SK-N-SH (cell line): ENCODE measurements around the gene CDC27. TPM values are rescaled to one million over a fixed set of nuclear protein-coding genes. Genes with fewer than 3 reads are reported as not detected.

Source experiments
- CTCF ChIA-PET: fragments of 300-600, 350-600 bp; formaldehyde crosslinking; extraction: SDS; loops from one replicate; lab custom pipeline; 2021; lab: Yijun Ruan, JAX
- POLR2A ChIA-PET: fragments of 350-600 bp; sonication (Branson Sonifier 250); formaldehyde crosslinking; extraction: SDS; loops from one replicate; lab custom pipeline; 2020; ENCODE audit warnings: antibody characterized with exemption, inconsistent platforms; lab: Yijun Ruan, JAX
- DNase-seq: peaks from one replicate; pipeline ENCODE4 v3.0.0; 2012
- H2AFZ ChIP-seq: fragments of 200-600 bp; sonication (generic); 2 replicates; pipeline ENCODE4 v1.8.1; 2016; ENCODE audit warnings: antibody characterized with exemption, mild to moderate bottlenecking, low read depth
- H3F3A ChIP-seq: fragments of 200-600 bp; sonication (generic); replicated peaks from 2 replicates; pipeline ENCODE3; 2016; ENCODE audit warnings: antibody characterized with exemption, mild to moderate bottlenecking; ENCODE audit not compliant: insufficient read depth
- H3K27ac ChIP-seq, 2 experiments: fragments of 200-500 bp in 1 of 2; fragments of 200-600 bp in 1 of 2; sonication (Bioruptor generic) in 1 of 2; sonication (generic), shearing (Covaris generic) in 1 of 2; 2 replicates each; pipeline versions ENCODE4 v1.5.1 to v1.6.1; 2014 to 2016; ENCODE audit warnings: low read depth in 2 of 2, inconsistent platforms in 1 of 2, low read length in 1 of 2, mild to moderate bottlenecking in 1 of 2, mixed read lengths in 1 of 2
- H3K27me3 ChIP-seq: fragments of 200-600 bp; sonication (generic), shearing (Covaris generic); 2 replicates; pipeline ENCODE4 v1.6.1; 2016; ENCODE audit warnings: mixed run types; ENCODE audit not compliant: insufficient read depth
- H3K36me3 ChIP-seq, 2 experiments: fragments of 200-500 bp in 1 of 2; fragments of 200-600 bp in 1 of 2; sonication (Bioruptor generic) in 1 of 2; sonication (generic) in 1 of 2; replicated peaks in 1 of 2; 2 replicates each; pipeline versions ENCODE3 to v1.5.1; 2014 to 2016; ENCODE audit warnings: low read length in 1 of 2, mild to moderate bottlenecking in 1 of 2; ENCODE audit not compliant: insufficient read depth in 2 of 2, control insufficient read depth in 1 of 2
- H3K4me1 ChIP-seq, 2 experiments: fragments of 200-500 bp in 1 of 2; fragments of 200-600 bp in 1 of 2; sonication (Bioruptor generic) in 1 of 2; sonication (generic), shearing (Covaris generic) in 1 of 2; 2 replicates each; pipeline versions ENCODE4 v1.5.1 to v1.6.1; 2014 to 2016; ENCODE audit warnings: low read depth in 1 of 2, low read length in 1 of 2, mixed run types in 1 of 2; ENCODE audit not compliant: insufficient read depth in 2 of 2, control insufficient read depth in 1 of 2
- H3K4me2 ChIP-seq: fragments of 200-600 bp; sonication (generic), shearing (Covaris generic); 2 replicates; pipeline ENCODE4 v1.6.1; 2017; ENCODE audit warnings: mixed run types
- H3K4me3 ChIP-seq, 2 experiments: fragments of 200-500 bp in 1 of 2; fragments of 200-600 bp in 1 of 2; sonication (Bioruptor generic) in 1 of 2; sonication (generic), shearing (Covaris generic) in 1 of 2; 2 replicates each; pipeline versions ENCODE4 v1.5.1 to v1.8.1; 2014 to 2016; ENCODE audit warnings: low read depth in 2 of 2, inconsistent platforms in 1 of 2, low read length in 1 of 2, mild to moderate bottlenecking in 1 of 2, mixed read lengths in 1 of 2, moderate library complexity in 1 of 2
- H3K79me2 ChIP-seq: fragments of 200-600 bp; sonication (generic); 2 replicates; pipeline ENCODE4 v1.8.1; 2017; ENCODE audit warnings: mild to moderate bottlenecking; ENCODE audit not compliant: insufficient read depth
- H3K9ac ChIP-seq: fragments of 200-600 bp; sonication (generic); 2 replicates; pipeline ENCODE4 v1.6.1; 2017; ENCODE audit warnings: mixed run types
- H3K9me2 ChIP-seq: fragments of 200-600 bp; sonication (generic); 2 replicates; pipeline ENCODE4 v1.6.1; 2017; ENCODE audit warnings: mixed run types
- H3K9me3 ChIP-seq: fragments of 200-600 bp; sonication (generic); 2 replicates; pipeline ENCODE4 v1.6.1; 2017; ENCODE audit warnings: mixed run types, mild to moderate bottlenecking, moderate library complexity
- H4K20me1 ChIP-seq: fragments of 200-600 bp; sonication (generic); 2 replicates; pipeline ENCODE4 v1.6.1; 2017; ENCODE audit warnings: mild to moderate bottlenecking, mixed run types; ENCODE audit not compliant: insufficient read depth
- ELF1 ChIP-seq: IDR thresholded peaks from 2 replicates; pipeline ENCODE4 v1.4.0; 2012
- EP300 ChIP-seq, 2 experiments: IDR thresholded peaks; 2 replicates each; pipeline versions ENCODE4 v1.4.0 to v1.6.1; 2012; ENCODE audit warnings: borderline replicate concordance in 1 of 2, low read depth in 1 of 2, low read length in 1 of 2
- EZH2phosphoT487 ChIP-seq: fragments of 200-600 bp; sonication (generic); IDR thresholded peaks from 2 replicates; pipeline ENCODE4 v1.6.1; 2017; ENCODE audit warnings: low read depth, mixed run types, mild to moderate bottlenecking, antibody characterized with exemption, moderate library complexity, borderline replicate concordance
- FOSL2 ChIP-seq: IDR thresholded peaks from 2 replicates; pipeline ENCODE4 v1.4.0; 2012; ENCODE audit warnings: low read depth, mild to moderate bottlenecking, moderate library complexity, borderline replicate concordance
- FOXJ3 ChIP-seq: sonication (generic); formaldehyde crosslinking; IDR thresholded peaks from 2 replicates; pipeline ENCODE4 v1.5.1; 2020; ENCODE audit warnings: mild to moderate bottlenecking, missing genetic modification reagents
- FOXM1 ChIP-seq: IDR thresholded peaks from 2 replicates; pipeline ENCODE4 v1.4.0; 2012; ENCODE audit warnings: low read depth, mild to moderate bottlenecking
- GABPA ChIP-seq: IDR thresholded peaks from 2 replicates; pipeline ENCODE4 v1.4.0; 2012; ENCODE audit warnings: low read depth, mild to moderate bottlenecking
- GATA2 ChIP-seq: sonication (generic); formaldehyde crosslinking; IDR thresholded peaks from 2 replicates; pipeline ENCODE4 v1.5.0; 2020; ENCODE audit warnings: mild to moderate bottlenecking, missing genetic modification reagents
- JUND ChIP-seq: IDR thresholded peaks from 2 replicates; pipeline ENCODE4 v1.4.0; 2012
- MEF2A ChIP-seq: IDR thresholded peaks from 2 replicates; pipeline ENCODE4 v1.4.0; 2012; ENCODE audit warnings: low read depth, borderline replicate concordance
- NFIC ChIP-seq: IDR thresholded peaks from 2 replicates; pipeline ENCODE4 v1.4.0; 2012; ENCODE audit warnings: borderline replicate concordance
- NRF1 ChIP-seq: IDR thresholded peaks from 2 replicates; pipeline ENCODE4 v1.6.1; 2012; ENCODE audit warnings: low read depth, mild to moderate bottlenecking, low read length
- POLR2AphosphoS5 ChIP-seq: IDR thresholded peaks from 2 replicates; pipeline ENCODE4 v1.6.1; 2012; ENCODE audit warnings: low read depth, low read length
- RAD21 ChIP-seq: IDR thresholded peaks from 2 replicates; pipeline ENCODE4 v1.6.1; 2012; ENCODE audit warnings: mild to moderate bottlenecking, low read length
- RFX5 ChIP-seq: IDR thresholded peaks from 2 replicates; pipeline ENCODE4 v1.6.1; 2012; ENCODE audit warnings: mild to moderate bottlenecking, improper control_type of control experiment, low read length
- RXRA ChIP-seq: IDR thresholded peaks from 2 replicates; pipeline ENCODE4 v1.4.0; 2012; ENCODE audit warnings: low read depth, mild to moderate bottlenecking, borderline replicate concordance
- SIN3A ChIP-seq: IDR thresholded peaks from 2 replicates; pipeline ENCODE4 v1.6.1; 2012; ENCODE audit warnings: low read depth, mild to moderate bottlenecking, low read length, moderate library complexity, borderline replicate concordance
- TCF12 ChIP-seq: IDR thresholded peaks from 2 replicates; pipeline ENCODE4 v1.4.0; 2012
- YY1 ChIP-seq: IDR thresholded peaks from 2 replicates; pipeline ENCODE4 v1.4.0; 2012; ENCODE audit warnings: low read depth, mild to moderate bottlenecking
- WGBS: methylation state at CpG from one replicate; pipeline ENCODE4 v1.1.6; 2017; ENCODE audit warnings: low lambda C conversion rate; 5-methylcytosine and 5-hydroxymethylcytosine counted together
- polyA plus RNA-seq, 3 experiments: library from polyadenylated mRNA; depleted of rRNA; stranded (reverse); fragments of >200 nt; gene quantifications; 2 replicates each; pipeline ENCODE4 v1.2.3, GENCODE V29; 2012
- TF ChIP-seq, protein P1 (sequence below): IDR thresholded peaks from 2 replicates; pipeline ENCODE4; 2012
- TF ChIP-seq, protein P2 (sequence below): fragments of 150-350 bp; IDR thresholded peaks from 2 replicates; pipeline ENCODE4 v1.6.1; 2017; ENCODE audit warnings: antibody characterized with exemption, low read length, low read depth, borderline replicate concordance
- TF ChIP-seq, protein P3 (sequence below): IDR thresholded peaks from 2 replicates; pipeline ENCODE4 v1.4.0; 2012; ENCODE audit warnings: low read depth, borderline replicate concordance
- TF ChIP-seq, protein P4 (sequence below): fragments of 150-350 bp; IDR thresholded peaks from 2 replicates; pipeline ENCODE4 v1.6.1; 2016; ENCODE audit warnings: mild to moderate bottlenecking, low read depth, low read length
- TF ChIP-seq, protein P5 (sequence below): IDR thresholded peaks from 2 replicates; pipeline ENCODE4 v1.6.1; 2012; ENCODE audit warnings: mild to moderate bottlenecking, low read depth, low read length, moderate library complexity

The CDC27 gene
- polyA plus RNA-seq, 1 of the 3 experiments (the other 2 are of a cell fraction): 44.3 TPM

DNA sequence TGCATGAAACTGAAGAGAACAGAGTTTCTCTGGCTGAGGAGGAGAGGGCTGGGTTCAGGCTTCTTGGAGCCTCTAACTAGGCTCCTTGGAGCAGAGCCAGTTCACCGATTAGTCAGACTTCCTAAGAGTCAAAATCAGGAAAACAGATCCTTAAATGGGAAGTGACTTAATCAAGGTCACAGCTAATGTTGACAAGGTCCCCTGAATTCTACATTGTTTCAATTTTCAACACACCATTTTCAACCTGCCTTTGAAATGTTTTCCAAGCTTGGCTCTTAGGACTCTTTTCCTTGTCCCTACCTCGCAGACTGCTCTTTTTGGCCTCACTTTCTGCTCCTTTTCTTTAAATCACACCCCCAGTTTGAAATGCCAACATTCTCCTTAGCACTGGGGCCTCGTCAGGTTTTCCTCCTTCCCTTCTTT, 36.4 kb upstream of the CDC27 start:
- ChIA-PET POLR2A (no interaction called here), CTCF (interaction anchor here (1.0 to 8.6 kb wide), 5 partner anchors 18 to 391 kb away, joined by 3 to 57 read pairs (median 3); no protein-coding TSS in a partner anchor)
- peaks cover 15% of the 10 kb centered on the region for H3F3A ChIP-seq
- peak overlapping the region; percentile 79 for H2AFZ ChIP-seq
- peak overlapping the region; percentile 41 to 76; a peak in 3 of 4 replicates for H3K27ac ChIP-seq
- H4K20me1 ChIP-seq: no peaks in the 10 kb centered on the region
- H3K4me2 ChIP-seq: peak overlapping the region; percentile 42
- peaks cover 5 to 17% of the 10 kb centered on the region in 2 experiments; a peak in 2 of 4 replicates for H3K4me1 ChIP-seq
- no peaks in the 10 kb centered on the region for H3K9me2 ChIP-seq
- no peaks in the 10 kb centered on the region for H3K9me3 ChIP-seq
- H3K9ac ChIP-seq: peak overlapping the region; percentile 26; the same call in 1 of the 2 replicates
- no peaks in the 10 kb centered on the region for H3K79me2 ChIP-seq
- no peak overlapping the region for H3K4me3 ChIP-seq
- no peaks in the 10 kb centered on the region for H3K36me3 ChIP-seq
- no peaks in the 10 kb centered on the region for H3K27me3 ChIP-seq
- WGBS: 39% methylated on average over 3 of the region's 3 CpGs
- no peak; the same call in 1 of the 2 replicates for TF ChIP-seq JUND
- TF ChIP-seq, protein P1, sequence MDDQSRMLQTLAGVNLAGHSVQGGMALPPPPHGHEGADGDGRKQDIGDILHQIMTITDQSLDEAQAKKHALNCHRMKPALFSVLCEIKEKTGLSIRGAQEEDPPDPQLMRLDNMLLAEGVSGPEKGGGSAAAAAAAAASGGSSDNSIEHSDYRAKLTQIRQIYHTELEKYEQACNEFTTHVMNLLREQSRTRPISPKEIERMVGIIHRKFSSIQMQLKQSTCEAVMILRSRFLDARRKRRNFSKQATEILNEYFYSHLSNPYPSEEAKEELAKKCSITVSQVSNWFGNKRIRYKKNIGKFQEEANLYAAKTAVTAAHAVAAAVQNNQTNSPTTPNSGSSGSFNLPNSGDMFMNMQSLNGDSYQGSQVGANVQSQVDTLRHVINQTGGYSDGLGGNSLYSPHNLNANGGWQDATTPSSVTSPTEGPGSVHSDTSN: peak; percentile 75
- TF ChIP-seq, protein P2, sequence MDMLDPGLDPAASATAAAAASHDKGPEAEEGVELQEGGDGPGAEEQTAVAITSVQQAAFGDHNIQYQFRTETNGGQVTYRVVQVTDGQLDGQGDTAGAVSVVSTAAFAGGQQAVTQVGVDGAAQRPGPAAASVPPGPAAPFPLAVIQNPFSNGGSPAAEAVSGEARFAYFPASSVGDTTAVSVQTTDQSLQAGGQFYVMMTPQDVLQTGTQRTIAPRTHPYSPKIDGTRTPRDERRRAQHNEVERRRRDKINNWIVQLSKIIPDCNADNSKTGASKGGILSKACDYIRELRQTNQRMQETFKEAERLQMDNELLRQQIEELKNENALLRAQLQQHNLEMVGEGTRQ: no peak
- TF ChIP-seq ELF1: no peak
- peak; percentile 90 for TF ChIP-seq NFIC
- TF ChIP-seq GABPA: no peak
- TF ChIP-seq RXRA: peak; percentile 30; the same call in 1 of the 2 replicates
- TF ChIP-seq FOXJ3 (CRISPR knock-in tag): no peak
- TF ChIP-seq YY1: no peak
- no peak for TF ChIP-seq NRF1
- TF ChIP-seq GATA2: no peak
- TF ChIP-seq FOSL2: peak; percentile 65; the same call in 1 of the 2 replicates
- TF ChIP-seq, protein P3, sequence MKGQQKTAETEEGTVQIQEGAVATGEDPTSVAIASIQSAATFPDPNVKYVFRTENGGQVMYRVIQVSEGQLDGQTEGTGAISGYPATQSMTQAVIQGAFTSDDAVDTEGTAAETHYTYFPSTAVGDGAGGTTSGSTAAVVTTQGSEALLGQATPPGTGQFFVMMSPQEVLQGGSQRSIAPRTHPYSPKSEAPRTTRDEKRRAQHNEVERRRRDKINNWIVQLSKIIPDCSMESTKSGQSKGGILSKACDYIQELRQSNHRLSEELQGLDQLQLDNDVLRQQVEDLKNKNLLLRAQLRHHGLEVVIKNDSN: no peak
- no peak for TF ChIP-seq FOXM1
- peak in 1 of 2 experiments; percentile 48; a peak in 1 of 4 replicates for TF ChIP-seq EP300 (IDR thresholded peaks at IDR 0.05; ENCODE audit: borderline replicate concordance in 1 of 2, low read depth in 1 of 2, low read length in 1 of 2)
- TF ChIP-seq RFX5: no peak
- TF ChIP-seq, protein P4, sequence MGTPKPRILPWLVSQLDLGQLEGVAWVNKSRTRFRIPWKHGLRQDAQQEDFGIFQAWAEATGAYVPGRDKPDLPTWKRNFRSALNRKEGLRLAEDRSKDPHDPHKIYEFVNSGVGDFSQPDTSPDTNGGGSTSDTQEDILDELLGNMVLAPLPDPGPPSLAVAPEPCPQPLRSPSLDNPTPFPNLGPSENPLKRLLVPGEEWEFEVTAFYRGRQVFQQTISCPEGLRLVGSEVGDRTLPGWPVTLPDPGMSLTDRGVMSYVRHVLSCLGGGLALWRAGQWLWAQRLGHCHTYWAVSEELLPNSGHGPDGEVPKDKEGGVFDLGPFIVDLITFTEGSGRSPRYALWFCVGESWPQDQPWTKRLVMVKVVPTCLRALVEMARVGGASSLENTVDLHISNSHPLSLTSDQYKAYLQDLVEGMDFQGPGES: no peak
- peak; percentile 73 for TF ChIP-seq TCF12
- no peak for TF ChIP-seq POLR2AphosphoS5
- 0 out of 2 replicates have a peak, but pooled peaks have one; percentile 11 for TF ChIP-seq SIN3A
- no peak for TF ChIP-seq RAD21
- peak; percentile 61; the same call in 1 of the 2 replicates for TF ChIP-seq MEF2A
- TF ChIP-seq, protein P5, sequence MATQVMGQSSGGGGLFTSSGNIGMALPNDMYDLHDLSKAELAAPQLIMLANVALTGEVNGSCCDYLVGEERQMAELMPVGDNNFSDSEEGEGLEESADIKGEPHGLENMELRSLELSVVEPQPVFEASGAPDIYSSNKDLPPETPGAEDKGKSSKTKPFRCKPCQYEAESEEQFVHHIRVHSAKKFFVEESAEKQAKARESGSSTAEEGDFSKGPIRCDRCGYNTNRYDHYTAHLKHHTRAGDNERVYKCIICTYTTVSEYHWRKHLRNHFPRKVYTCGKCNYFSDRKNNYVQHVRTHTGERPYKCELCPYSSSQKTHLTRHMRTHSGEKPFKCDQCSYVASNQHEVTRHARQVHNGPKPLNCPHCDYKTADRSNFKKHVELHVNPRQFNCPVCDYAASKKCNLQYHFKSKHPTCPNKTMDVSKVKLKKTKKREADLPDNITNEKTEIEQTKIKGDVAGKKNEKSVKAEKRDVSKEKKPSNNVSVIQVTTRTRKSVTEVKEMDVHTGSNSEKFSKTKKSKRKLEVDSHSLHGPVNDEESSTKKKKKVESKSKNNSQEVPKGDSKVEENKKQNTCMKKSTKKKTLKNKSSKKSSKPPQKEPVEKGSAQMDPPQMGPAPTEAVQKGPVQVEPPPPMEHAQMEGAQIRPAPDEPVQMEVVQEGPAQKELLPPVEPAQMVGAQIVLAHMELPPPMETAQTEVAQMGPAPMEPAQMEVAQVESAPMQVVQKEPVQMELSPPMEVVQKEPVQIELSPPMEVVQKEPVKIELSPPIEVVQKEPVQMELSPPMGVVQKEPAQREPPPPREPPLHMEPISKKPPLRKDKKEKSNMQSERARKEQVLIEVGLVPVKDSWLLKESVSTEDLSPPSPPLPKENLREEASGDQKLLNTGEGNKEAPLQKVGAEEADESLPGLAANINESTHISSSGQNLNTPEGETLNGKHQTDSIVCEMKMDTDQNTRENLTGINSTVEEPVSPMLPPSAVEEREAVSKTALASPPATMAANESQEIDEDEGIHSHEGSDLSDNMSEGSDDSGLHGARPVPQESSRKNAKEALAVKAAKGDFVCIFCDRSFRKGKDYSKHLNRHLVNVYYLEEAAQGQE: no peak
- TF ChIP-seq EZH2phosphoT487: no peak
- DNase-seq: no peak
